Keratinocyte (primary cell): ENCODE measurements around the gene XAGE2. TPM values are rescaled to one million over a fixed set of nuclear protein-coding genes. Genes with fewer than 3 reads are reported as not detected.

Source experiments
- DNase-seq: peaks from one replicate; pipeline ENCODE4 v3.0.0-alpha.2; 2011; ENCODE audit warnings: low read depth, missing footprints, low spot score
- FAIRE-seq: peaks from 2 replicates; lab custom pipeline; 2011; peaks lifted over from hg19 to GRCh38; lab: Jason Lieb, UNC
- H2AFZ ChIP-seq: 2 replicates; pipeline ENCODE4 v1.6.0; 2012; ENCODE audit warnings: low read length, control low read depth, inconsistent platforms; ENCODE audit not compliant: control insufficient read depth
- H3K27ac ChIP-seq: 2 replicates; pipeline ENCODE4 v1.5.1; 2011; ENCODE audit warnings: low read length; ENCODE audit not compliant: control insufficient read depth, insufficient read depth
- H3K27me3 ChIP-seq: 3 replicates; pipeline ENCODE4 v1.6.0; 2011; ENCODE audit warnings: low read length; ENCODE audit not compliant: control insufficient read depth, insufficient read depth; ENCODE audit errors: extremely low read depth
- H3K36me3 ChIP-seq, 2 experiments: 2 replicates in 1 of 2; 3 replicates in 1 of 2; pipeline ENCODE4 v1.5.1; 2011; ENCODE audit warnings: low read length in 2 of 2, mild to moderate bottlenecking in 1 of 2; ENCODE audit not compliant: control insufficient read depth in 2 of 2, insufficient read depth in 2 of 2; ENCODE audit errors: extremely low read depth in 1 of 2
- H3K4me1 ChIP-seq: 3 replicates; pipeline ENCODE4 v1.5.1; 2011; ENCODE audit warnings: low read length; ENCODE audit not compliant: control insufficient read depth, insufficient read depth; ENCODE audit errors: extremely low read depth
- H3K4me2 ChIP-seq: 3 replicates; pipeline ENCODE4 v1.6.0; 2011; ENCODE audit warnings: low read depth, low read length; ENCODE audit not compliant: control insufficient read depth, insufficient read depth; ENCODE audit errors: extremely low read depth
- H3K4me3 ChIP-seq, 3 experiments: fragments of 200-600 bp in 1 of 3; sonication (generic) in 1 of 3; 2 replicates in 2 of 3; 3 replicates in 1 of 3; pipeline ENCODE4 v1.5.1; 2011 to 2016; ENCODE audit warnings: low read length in 3 of 3, mild to moderate bottlenecking in 3 of 3, control low read depth in 2 of 3, inconsistent platforms in 1 of 3, low read depth in 1 of 3, mixed read lengths in 1 of 3, mixed run types in 1 of 3, moderate library complexity in 1 of 3; ENCODE audit not compliant: control insufficient read depth in 2 of 3, insufficient read depth in 2 of 3; ENCODE audit errors: extremely low read depth in 1 of 3
- H3K79me2 ChIP-seq: 2 replicates; pipeline ENCODE4 v1.6.0; 2012; ENCODE audit warnings: low read length; ENCODE audit not compliant: control insufficient read depth, insufficient read depth
- H3K9ac ChIP-seq: 3 replicates; pipeline ENCODE4 v1.6.0; 2011; ENCODE audit warnings: low read length; ENCODE audit not compliant: control insufficient read depth, insufficient read depth; ENCODE audit errors: extremely low read depth
- H3K9me1 ChIP-seq: 3 replicates; pipeline ENCODE4 v1.6.0; 2011; ENCODE audit warnings: low read length; ENCODE audit not compliant: control insufficient read depth, insufficient read depth; ENCODE audit errors: extremely low read depth
- H3K9me3 ChIP-seq: 2 replicates; pipeline ENCODE4 v1.5.1; 2012; ENCODE audit warnings: low read depth, low read length; ENCODE audit not compliant: control insufficient read depth
- H4K20me1 ChIP-seq: 3 replicates; pipeline ENCODE4 v1.6.0; 2011; ENCODE audit warnings: low read length; ENCODE audit not compliant: control insufficient read depth, insufficient read depth; ENCODE audit errors: extremely low read depth
- CTCF ChIP-seq, 3 experiments: IDR thresholded peaks in 1 of 3; conservative IDR thresholded peaks in 1 of 3; optimal IDR thresholded peaks in 1 of 3; 2 replicates in 2 of 3; 3 replicates in 1 of 3; pipeline versions ENCODE3 to v1.5.1; 2011; ENCODE audit warnings: low read length in 3 of 3, mild to moderate bottlenecking in 3 of 3, moderate library complexity in 2 of 3, control low read depth in 1 of 3, inconsistent platforms in 1 of 3; ENCODE audit not compliant: insufficient read depth in 2 of 3; ENCODE audit errors: extremely low read depth in 1 of 3
- EZH2 ChIP-seq: IDR thresholded peaks from one replicate; pipeline ENCODE4 v1.6.1; 2012; ENCODE audit warnings: inconsistent platforms, mild to moderate bottlenecking, low read length, moderate library complexity
- dilution Hi-C: fragments of 300-500 bp; cut with MboI; formaldehyde crosslinking; loops from one replicate; pipeline ENCODE4 v1.7.0; 2020; ENCODE audit warnings: low sequenced_read_pairs; ENCODE audit not compliant: extremely low pct_ligation_motif_present
- polyA plus RNA-seq, 5 experiments: library from polyadenylated mRNA; depleted of rRNA in 3 of 5; stranded (reverse) in 3 of 5; stranded (forward) in 1 of 5; unstranded in 1 of 5; fragments of >200 nt; gene quantifications; 1 replicate in 1 of 5; 2 replicates in 3 of 5; 3 replicates in 1 of 5; pipeline versions ENCODE4 v1.2.1 to v1.2.3, GENCODE V29; 2011 to 2012; ENCODE audit warnings: missing spikeins in 2 of 5, low read depth in 1 of 5, low replicate concordance in 1 of 5

XAGE2 gene
- polyA plus RNA-seq, 1 donor (not counting 4 experiments of a cell fraction or from before 2014, with no cell fraction given): not detected

GRCh38 chrX:52352551-52352950, 16.3 kb upstream of the XAGE2 start:
- dilution Hi-C loops: no loop called here
- DNase-seq (no peak), FAIRE-seq (no peak)
- Histone ChIP-seq H3K9me1 (no peaks in the 10 kb centered on the region), H2AFZ (no peak overlapping the region), H3K4me3 (no peak overlapping the region), H3K79me2 (no peaks in the 10 kb centered on the region), H3K36me3 (no peaks in the 10 kb centered on the region), H3K4me1 (no peaks in the 10 kb centered on the region), H3K9ac (no peak overlapping the region), H3K27ac (no peak overlapping the region), H3K4me2 (no peak overlapping the region), H3K9me3 (no peaks in the 10 kb centered on the region), H3K27me3 (no peaks in the 10 kb centered on the region), H4K20me1 (no peaks in the 10 kb centered on the region)
- TF ChIP-seq CTCF (optimal IDR thresholded peaks at IDR 0.05 in 1 of 3, IDR thresholded peaks at IDR 0.05 in 1 of 3, conservative IDR thresholded peaks at IDR 0.05 in 1 of 3; ENCODE audit: extremely low read depth in 1 of 3, insufficient read depth in 2 of 3, low read length in 3 of 3) (no peak), EZH2 (no peak)

GRCh38 chrX:52353838-52354237, 15.0 kb upstream of the XAGE2 start:
- TF ChIP-seq CTCF (optimal IDR thresholded peaks at IDR 0.05 in 1 of 3, IDR thresholded peaks at IDR 0.05 in 1 of 3, conservative IDR thresholded peaks at IDR 0.05 in 1 of 3; ENCODE audit: extremely low read depth in 1 of 3, insufficient read depth in 2 of 3, low read length in 3 of 3): no peak
- no peak for TF ChIP-seq EZH2
- dilution Hi-C loops: no loop called here
- Histone ChIP-seq H3K4me1 (no peaks in the 10 kb centered on the region), H4K20me1 (no peaks in the 10 kb centered on the region), H3K27ac (no peak overlapping the region), H3K27me3 (no peaks in the 10 kb centered on the region), H3K36me3 (no peaks in the 10 kb centered on the region), H3K4me2 (no peak overlapping the region), H3K9me3 (no peaks in the 10 kb centered on the region), H2AFZ (no peak overlapping the region), H3K4me3 (no peak overlapping the region), H3K9ac (no peak overlapping the region), H3K9me1 (no peaks in the 10 kb centered on the region), H3K79me2 (no peaks in the 10 kb centered on the region)
- FAIRE-seq (no peak), DNase-seq (no peak)
